ENCODE measurements around the gene APLF.
"Not testable (repeated sequence)": the region's sequence is repeated elsewhere in the genome, so short reads cannot be mapped to it uniquely, and the experiment has no call there.

Gene APLF

GRCh38 chr2:68483011-68483410 lies 15.6 kb downstream of the APLF start:
- H3K27me3 Mint-ChIP-seq = no peaks in the 10 kb centered on the region
- no peaks in the 10 kb centered on the region for H3K36me3 Mint-ChIP-seq
- ATAC-seq = no peak
- H3K27ac Mint-ChIP-seq = no peak overlapping the region
- no peaks in the 10 kb centered on the region for H3K9me3 Mint-ChIP-seq
- H3K4me3 Mint-ChIP-seq = no peak overlapping the region
- no peaks in the 10 kb centered on the region for H3K4me1 Mint-ChIP-seq

GRCh38 chr2:68487773-68488355 lies 20.5 kb downstream of the APLF start:
- no peak overlapping the region for H3K27ac Mint-ChIP-seq
- H3K4me1 Mint-ChIP-seq = peaks cover 9% of the 10 kb centered on the region
- no peaks in the 10 kb centered on the region for H3K27me3 Mint-ChIP-seq
- no peak for ATAC-seq
- H3K36me3 Mint-ChIP-seq = peaks cover 1% of the 10 kb centered on the region
- no peak overlapping the region for H3K4me3 Mint-ChIP-seq
- no peaks in the 10 kb centered on the region for H3K9me3 Mint-ChIP-seq

DNA sequence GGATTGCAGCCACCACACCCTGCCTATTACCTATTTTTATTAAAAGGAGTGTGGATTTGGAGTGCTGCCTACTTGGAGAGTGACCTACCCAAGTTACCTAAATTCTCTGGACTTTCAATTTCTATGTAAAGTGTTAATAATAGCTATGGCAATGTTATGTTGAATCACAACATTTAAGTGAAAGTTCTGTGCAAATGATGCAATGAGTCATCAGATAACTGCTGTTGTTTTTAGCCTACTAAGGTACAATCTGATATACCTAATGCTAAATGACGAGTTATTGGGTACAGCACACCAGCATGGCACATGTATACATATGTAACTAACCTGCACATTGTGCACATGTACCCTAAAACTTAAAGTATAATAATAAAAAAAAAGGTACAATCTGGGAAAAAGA lies 21.2 kb downstream of the APLF start:
- H3K27me3 Mint-ChIP-seq, H3K4me3 Mint-ChIP-seq, H3K9me3 Mint-ChIP-seq, H3K4me1 Mint-ChIP-seq, H3K36me3 Mint-ChIP-seq, H3K27ac Mint-ChIP-seq, ATAC-seq: not testable (repeated sequence)

- ATAC-seq = no peak
- Mint-ChIP-seq H3K36me3 (peaks cover 9% of the 10 kb centered on the region), H3K27ac (no peak overlapping the region), H3K27me3 (no peaks in the 10 kb centered on the region), H3K4me1 (peaks cover 9% of the 10 kb centered on the region), H3K9me3 (no peaks in the 10 kb centered on the region), H3K4me3 (no peak overlapping the region)
These were observed 21.9 kb downstream of the APLF start for GRCh38 chr2:68489282-68489681.

GRCh38 chr2:68491582-68491981 lies 24.2 kb downstream of the APLF start:
- H3K36me3 Mint-ChIP-seq = peaks cover 25% of the 10 kb centered on the region
- peaks cover 4% of the 10 kb centered on the region for H3K9me3 Mint-ChIP-seq
- no peak overlapping the region for H3K27ac Mint-ChIP-seq
- no peak for ATAC-seq
- no peaks in the 10 kb centered on the region for H3K27me3 Mint-ChIP-seq
- H3K4me1 Mint-ChIP-seq = peaks cover 9% of the 10 kb centered on the region
- no peak overlapping the region for H3K4me3 Mint-ChIP-seq

GRCh38 chr2:68499133-68499532 lies 31.7 kb downstream of the APLF start:
- H3K36me3 Mint-ChIP-seq = peaks cover 38% of the 10 kb centered on the region
- H3K9me3 Mint-ChIP-seq = peaks cover 7% of the 10 kb centered on the region
- no peak for ATAC-seq
- H3K4me1 Mint-ChIP-seq = no peaks in the 10 kb centered on the region
- H3K27me3 Mint-ChIP-seq = no peaks in the 10 kb centered on the region
- H3K4me3 Mint-ChIP-seq = no peak overlapping the region
- no peak overlapping the region for H3K27ac Mint-ChIP-seq

DNA sequence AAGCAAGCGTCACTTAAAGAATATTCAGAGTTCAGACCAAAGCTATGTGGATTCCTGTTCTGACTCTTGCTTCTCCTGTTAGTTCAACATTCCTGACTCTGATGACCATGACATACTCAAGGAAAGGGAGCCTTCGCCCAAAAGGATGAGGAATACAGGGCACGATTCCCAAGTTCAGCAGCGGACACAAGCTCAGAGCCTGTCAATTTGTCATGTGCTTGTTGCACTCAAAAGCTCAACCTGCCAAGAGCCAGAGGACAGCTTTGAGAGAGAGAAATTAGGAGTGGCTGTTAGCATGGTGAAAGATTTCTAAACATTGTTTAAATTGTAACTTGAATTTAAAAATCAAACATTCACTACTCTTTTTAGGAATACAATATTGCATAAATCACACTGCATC lies 33.3 kb downstream of the APLF start:
- Mint-ChIP-seq H3K9me3 (peaks cover 6% of the 10 kb centered on the region), H3K4me1 (no peaks in the 10 kb centered on the region), H3K27ac (no peak overlapping the region), H3K27me3 (no peaks in the 10 kb centered on the region), H3K4me3 (no peak overlapping the region), H3K36me3 (peaks cover 28% of the 10 kb centered on the region)
- ATAC-seq = no peak

DNA sequence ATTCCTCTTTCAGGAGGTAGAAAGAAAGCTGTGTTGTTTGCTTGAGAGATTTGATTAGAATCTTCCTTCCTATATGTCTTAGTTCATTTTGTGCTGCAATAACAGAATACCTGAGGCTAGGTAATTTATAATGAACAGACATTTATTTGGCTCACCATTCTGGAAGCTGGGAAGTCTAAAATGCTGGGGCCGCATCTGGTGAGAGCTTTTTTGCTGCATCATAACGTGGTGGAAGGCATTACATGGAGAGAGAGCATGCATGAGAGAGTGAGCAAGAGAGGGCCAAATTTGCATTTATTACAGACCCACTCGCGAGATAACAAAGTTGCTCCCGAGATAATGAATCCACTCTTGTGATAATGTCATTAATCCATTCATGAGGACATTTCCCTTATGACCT lies 34.4 kb downstream of the APLF start:
- no peak for ATAC-seq
- Mint-ChIP-seq H3K36me3 (peaks cover 31% of the 10 kb centered on the region), H3K27me3 (no peaks in the 10 kb centered on the region), H3K9me3 (peaks cover 1% of the 10 kb centered on the region), H3K4me3 (no peak overlapping the region), H3K4me1 (no peaks in the 10 kb centered on the region), H3K27ac (no peak overlapping the region)

- Mint-ChIP-seq H3K9me3 (no peaks in the 10 kb centered on the region), H3K4me1 (no peaks in the 10 kb centered on the region), H3K36me3 (peaks cover 42% of the 10 kb centered on the region), H3K27me3 (no peaks in the 10 kb centered on the region), H3K27ac (no peak overlapping the region), H3K4me3 (no peak overlapping the region)
- ATAC-seq = no peak
These were observed 38.3 kb downstream of the APLF start for GRCh38 chr2:68505603-68506159.

DNA sequence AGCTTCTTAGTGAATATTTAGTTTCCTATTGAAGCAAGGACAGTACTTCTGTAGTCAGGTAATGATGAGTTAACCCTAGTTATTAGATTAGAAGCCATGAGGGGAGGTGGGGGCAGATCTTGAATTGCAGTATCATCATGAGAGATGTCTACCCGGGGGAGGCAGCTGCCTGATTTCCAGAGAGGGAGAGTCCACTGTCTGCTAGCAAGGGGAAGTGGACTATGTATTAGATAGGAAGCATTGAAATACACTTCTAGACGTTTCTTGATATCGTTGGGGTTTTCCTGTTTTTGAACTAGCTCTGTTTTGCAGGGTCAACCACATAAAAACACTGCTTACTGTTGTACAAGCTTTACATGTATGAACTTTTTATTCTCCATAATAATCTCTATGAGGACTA lies 38.8 kb downstream of the APLF start:
- no peak overlapping the region for H3K4me3 Mint-ChIP-seq
- no peak for ATAC-seq
- no peaks in the 10 kb centered on the region for H3K27me3 Mint-ChIP-seq
- H3K36me3 Mint-ChIP-seq = peaks cover 37% of the 10 kb centered on the region
- no peaks in the 10 kb centered on the region for H3K9me3 Mint-ChIP-seq
- H3K4me1 Mint-ChIP-seq = no peaks in the 10 kb centered on the region
- no peak overlapping the region for H3K27ac Mint-ChIP-seq

DNA sequence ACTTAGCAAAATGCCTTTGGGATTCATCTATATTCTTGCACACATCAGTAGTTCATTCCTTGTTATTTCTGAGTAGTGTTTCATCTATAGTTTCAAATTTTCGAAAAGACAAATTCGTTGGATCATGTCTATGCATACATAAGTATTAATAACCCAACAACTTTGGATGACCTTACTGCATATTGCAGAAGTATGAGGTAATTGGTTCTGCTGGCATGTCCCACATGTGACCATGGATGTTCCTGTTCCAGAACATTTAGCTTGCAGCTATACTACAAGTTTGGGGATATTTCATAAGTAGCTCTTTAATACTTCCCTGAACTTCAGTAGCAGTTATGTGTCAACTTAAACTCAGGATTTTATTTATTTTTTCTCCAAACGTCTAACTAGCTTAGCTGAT lies 44.9 kb downstream of the APLF start:
- H3K4me3 Mint-ChIP-seq = no peak overlapping the region
- no peaks in the 10 kb centered on the region for H3K27me3 Mint-ChIP-seq
- no peak overlapping the region for H3K27ac Mint-ChIP-seq
- no peak for ATAC-seq
- peaks cover 34% of the 10 kb centered on the region for H3K36me3 Mint-ChIP-seq
- no peaks in the 10 kb centered on the region for H3K4me1 Mint-ChIP-seq
- peaks cover 4% of the 10 kb centered on the region for H3K9me3 Mint-ChIP-seq

GRCh38 chr2:68512966-68513365 lies 45.6 kb downstream of the APLF start:
- no peaks in the 10 kb centered on the region for H3K27me3 Mint-ChIP-seq
- H3K27ac Mint-ChIP-seq = no peak overlapping the region
- ATAC-seq = no peak
- peaks cover 4% of the 10 kb centered on the region for H3K9me3 Mint-ChIP-seq
- no peak overlapping the region for H3K4me3 Mint-ChIP-seq
- H3K4me1 Mint-ChIP-seq = no peaks in the 10 kb centered on the region
- peaks cover 30% of the 10 kb centered on the region for H3K36me3 Mint-ChIP-seq

DNA sequence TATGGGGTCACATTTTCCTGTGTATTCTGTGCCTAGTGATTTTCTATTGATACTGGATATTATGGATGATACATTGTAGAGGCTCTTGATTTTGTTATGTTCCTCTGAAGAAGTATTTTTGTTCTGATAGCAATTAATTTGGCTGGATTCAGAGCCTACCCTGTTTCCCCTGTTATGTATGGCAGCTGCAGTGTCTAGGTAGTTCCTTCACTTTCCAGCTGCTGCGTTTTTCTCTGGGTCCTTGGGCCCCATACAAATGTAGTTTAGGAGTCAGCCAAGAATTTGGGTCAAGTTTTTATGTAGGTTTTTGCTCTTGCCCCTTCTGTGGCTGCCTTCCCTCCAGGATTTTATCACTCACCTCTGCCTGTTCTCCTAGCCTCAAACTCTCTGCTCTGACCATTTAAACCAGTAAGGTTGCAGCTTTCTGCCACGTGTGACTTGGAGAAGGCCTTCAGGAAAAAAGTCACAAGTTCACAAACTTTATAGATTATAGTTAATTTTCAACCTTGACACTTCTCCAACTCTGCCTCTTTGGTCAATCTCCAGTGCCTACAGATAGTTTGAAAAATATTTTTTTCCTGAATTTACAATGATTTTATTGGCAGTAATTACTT lies 47.0 kb downstream of the APLF start:
- Mint-ChIP-seq H3K27ac (no peak overlapping the region), H3K9me3 (peaks cover 4% of the 10 kb centered on the region), H3K27me3 (no peaks in the 10 kb centered on the region), H3K36me3 (peaks cover 21% of the 10 kb centered on the region), H3K4me1 (no peaks in the 10 kb centered on the region), H3K4me3 (no peak overlapping the region)
- ATAC-seq = no peak

- ATAC-seq = no peak
- Mint-ChIP-seq H3K4me3 (no peak overlapping the region), H3K4me1 (no peaks in the 10 kb centered on the region), H3K27ac (no peak overlapping the region), H3K9me3 (peaks cover 4% of the 10 kb centered on the region), H3K36me3 (peaks cover 35% of the 10 kb centered on the region), H3K27me3 (no peaks in the 10 kb centered on the region)
These were observed 48.9 kb downstream of the APLF start for GRCh38 chr2:68516051-68516955.

- H3K27ac Mint-ChIP-seq = no peak overlapping the region
- no peak for ATAC-seq
- H3K4me1 Mint-ChIP-seq = no peaks in the 10 kb centered on the region
- H3K36me3 Mint-ChIP-seq = peaks cover 20% of the 10 kb centered on the region
- H3K27me3 Mint-ChIP-seq = no peaks in the 10 kb centered on the region
- H3K4me3 Mint-ChIP-seq = no peak overlapping the region
- peaks cover under 1% of the 10 kb centered on the region for H3K9me3 Mint-ChIP-seq
These were observed 51.9 kb downstream of the APLF start for GRCh38 chr2:68519236-68519635.
